AG08395 (cell line): Measurements from ENCODE around the gene SPATA2L.

Experiments used
- DNase-seq: peaks from one replicate; pipeline ENCODE4 v3.0.0; 2012; ENCODE audit warnings: mixed read lengths, low spot score

Gene SPATA2L

DNA sequence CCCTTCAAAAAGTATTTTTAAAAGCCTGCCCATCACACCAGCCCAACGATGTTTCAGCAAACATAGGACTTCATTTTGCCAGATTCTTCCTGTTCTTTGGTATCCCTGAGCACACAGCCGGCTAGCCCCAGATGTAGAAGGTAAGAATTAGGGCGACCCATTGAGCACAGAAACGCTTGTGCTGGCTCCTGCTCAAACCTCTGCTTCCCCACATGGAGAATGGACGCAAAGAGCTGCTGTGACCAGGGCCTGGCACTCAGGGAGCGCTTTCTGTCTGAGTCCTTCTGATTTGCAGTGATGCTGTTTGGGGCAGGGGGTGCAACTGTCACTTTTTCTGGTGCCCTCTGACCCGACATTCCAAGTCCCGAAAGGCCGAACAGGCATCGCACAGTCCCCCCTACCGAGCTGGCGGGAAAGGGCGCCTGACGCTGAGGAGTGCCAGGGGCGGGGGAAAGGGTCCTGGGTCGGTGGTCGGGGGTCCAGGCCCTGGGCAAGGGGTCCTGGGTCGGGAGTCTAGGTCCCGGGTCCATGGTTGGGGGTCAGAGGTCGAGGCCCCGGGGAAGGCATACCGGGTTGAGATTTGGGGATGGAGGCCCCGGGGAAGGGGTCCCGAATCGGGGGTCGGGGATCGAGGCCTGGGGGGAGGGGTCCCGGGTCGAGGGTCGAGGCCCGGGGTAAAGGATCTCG lies 44.9 kb downstream of the SPATA2L start:
- DNase-seq, result no peak

DNA sequence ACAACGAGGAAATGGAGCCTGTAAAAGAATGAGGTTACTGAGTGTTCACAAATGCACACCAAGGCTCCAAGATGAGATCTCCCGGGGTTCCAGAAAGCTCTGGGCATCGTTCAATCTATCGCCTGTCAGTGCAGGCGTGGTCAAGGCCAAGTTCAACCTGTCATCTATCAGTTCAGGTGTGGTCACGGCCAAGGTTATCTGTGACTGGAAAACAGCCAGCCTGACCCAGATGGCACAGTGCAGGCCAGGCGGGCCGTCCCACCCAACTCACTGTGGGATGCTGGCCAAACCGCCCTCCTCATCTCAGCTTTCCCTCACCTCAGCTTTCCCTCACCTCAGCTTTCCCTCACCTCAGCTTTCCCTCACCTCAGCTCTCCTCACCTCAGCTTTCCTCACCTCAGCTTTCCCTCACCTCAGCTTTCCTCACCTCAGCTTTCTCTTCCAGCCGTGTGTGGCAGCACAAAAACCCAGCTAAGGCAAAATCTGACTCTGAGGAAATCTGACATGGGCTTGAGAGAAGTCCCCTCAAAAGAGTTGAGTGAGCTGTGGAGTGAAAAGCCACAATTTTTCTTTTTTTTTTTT lies 46.4 kb downstream of the SPATA2L start:
- no peak for DNase-seq

DNA sequence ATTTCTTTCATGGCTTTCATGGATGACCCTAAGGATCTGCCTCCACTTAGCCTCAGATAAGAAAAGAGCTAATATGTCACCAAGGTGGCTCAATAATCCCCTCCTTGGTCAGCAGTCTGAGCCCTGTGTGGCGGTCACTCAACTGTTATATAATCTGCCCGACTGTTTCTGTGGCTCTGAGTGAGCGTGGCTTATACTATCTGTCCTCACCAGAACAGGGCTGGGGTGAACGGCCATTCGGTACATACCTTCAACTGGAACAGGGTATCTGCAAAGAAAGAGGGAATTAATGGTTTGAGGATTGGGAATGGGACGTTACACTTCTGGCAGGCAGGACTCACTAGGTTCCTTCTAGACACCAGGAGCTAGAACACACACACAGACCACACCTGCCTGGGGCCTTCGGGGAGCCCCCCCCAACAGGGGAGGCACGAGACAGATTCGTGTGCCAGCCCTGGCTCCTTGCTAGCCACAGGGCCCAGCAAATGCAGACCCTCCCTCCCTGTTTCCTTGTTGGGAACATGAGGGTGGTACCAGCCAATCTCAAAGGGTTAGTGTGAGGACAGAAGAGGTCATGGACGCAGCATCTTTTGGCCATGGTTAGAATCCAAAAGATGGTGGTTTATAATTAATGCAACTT lies 47.7 kb downstream of the SPATA2L start:
- DNase-seq, result no peak

DNA sequence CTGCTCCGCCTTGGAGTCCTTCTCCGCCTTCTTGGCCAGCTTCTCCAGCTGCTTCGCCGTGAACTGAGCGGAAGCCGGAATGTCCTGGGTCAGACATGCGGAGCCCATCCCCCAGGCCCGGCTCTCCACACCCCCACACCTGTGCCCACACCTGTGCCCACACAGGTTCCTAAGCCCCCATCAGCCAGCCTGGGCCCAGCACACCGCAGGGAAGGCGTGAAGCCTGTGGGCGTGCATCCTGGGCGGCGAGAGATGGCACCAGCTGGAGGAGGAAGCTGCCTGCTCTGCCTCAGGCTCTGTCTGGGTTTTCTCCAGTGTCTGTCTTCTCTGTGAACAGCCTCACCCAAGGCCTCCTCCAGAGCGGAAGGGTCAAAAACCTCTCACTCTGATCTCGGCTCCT lies 49.9 kb downstream of the SPATA2L start:
- no peak for DNase-seq

DNA sequence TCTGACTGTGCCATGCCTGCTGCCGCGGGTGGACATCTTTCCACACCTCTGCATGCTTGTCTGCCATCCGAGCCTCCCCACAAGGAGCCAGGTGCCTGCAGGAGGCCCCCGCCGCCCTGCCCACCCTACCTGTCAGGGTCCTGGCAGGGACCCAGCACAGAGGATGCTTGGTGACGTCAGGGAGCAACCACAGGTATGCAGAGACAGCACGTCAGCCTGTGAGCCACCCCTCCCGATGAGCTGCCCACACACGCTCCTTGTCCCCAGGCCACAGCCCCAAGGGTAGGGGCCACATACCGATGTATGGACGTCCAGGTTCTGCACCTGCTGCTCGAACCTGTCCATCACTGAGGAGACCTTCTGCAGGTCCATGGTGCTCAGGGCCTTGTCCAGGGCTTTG lies 54.6 kb downstream of the SPATA2L start:
- no peak for DNase-seq
